Vagina (tissue), 2 donors: ENCODE data around the gene OR10A6.

Experiments used
- POLR2A ChIP-seq, 2 donors: fragments of 450-650 bp; IDR thresholded peaks; one replicate each; pipeline ENCODE4 v1.6.1; 2017; ENCODE audit warnings: antibody characterized with exemption in 2 of 2, mild to moderate bottlenecking in 2 of 2, moderate library complexity in 2 of 2
- POLR2AphosphoS5 ChIP-seq, 2 donors: sonication (generic); formaldehyde crosslinking; IDR thresholded peaks; one replicate each; pipeline ENCODE4 v1.9.0; 2017; ENCODE audit warnings: antibody characterized with exemption in 2 of 2, mild to moderate bottlenecking in 2 of 2, low read depth in 1 of 2; ENCODE audit not compliant: insufficient read depth in 1 of 2
- TF ChIP-seq, protein P1 (sequence below), 3 experiments: fragments of 450-650 bp in 2 of 3; fragments of 200-600 bp in 1 of 3; sonication (generic) in 1 of 3; IDR thresholded peaks; one replicate each; pipeline ENCODE4 v1.5.1; 2017 to 2019; ENCODE audit warnings: antibody characterized with exemption in 3 of 3, mild to moderate bottlenecking in 2 of 3, moderate library complexity in 2 of 3

DNA sequence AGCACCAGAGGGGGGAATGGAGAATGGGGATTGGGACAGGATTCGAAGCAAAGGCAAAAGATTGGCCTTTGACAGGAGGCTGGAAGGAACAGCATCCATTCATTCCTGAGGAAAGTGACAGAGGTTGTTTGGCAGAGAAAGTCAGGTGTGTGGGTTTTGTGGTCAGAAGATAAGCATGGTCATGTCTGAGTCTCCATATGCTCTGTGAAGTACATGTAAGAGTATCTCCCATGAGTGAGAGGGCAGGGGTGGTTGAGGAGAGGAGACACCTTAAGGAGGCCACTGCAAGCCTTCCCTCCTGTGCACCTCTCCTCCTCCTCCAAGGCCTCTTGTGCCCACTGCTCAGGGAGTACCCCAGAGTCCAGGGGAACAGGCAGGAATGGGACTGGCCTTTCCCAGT is 36.0 kb upstream of the OR10A6 start:
- no peak for TF ChIP-seq POLR2A (IDR thresholded peaks at IDR 0.05)
- TF ChIP-seq, protein P1, sequence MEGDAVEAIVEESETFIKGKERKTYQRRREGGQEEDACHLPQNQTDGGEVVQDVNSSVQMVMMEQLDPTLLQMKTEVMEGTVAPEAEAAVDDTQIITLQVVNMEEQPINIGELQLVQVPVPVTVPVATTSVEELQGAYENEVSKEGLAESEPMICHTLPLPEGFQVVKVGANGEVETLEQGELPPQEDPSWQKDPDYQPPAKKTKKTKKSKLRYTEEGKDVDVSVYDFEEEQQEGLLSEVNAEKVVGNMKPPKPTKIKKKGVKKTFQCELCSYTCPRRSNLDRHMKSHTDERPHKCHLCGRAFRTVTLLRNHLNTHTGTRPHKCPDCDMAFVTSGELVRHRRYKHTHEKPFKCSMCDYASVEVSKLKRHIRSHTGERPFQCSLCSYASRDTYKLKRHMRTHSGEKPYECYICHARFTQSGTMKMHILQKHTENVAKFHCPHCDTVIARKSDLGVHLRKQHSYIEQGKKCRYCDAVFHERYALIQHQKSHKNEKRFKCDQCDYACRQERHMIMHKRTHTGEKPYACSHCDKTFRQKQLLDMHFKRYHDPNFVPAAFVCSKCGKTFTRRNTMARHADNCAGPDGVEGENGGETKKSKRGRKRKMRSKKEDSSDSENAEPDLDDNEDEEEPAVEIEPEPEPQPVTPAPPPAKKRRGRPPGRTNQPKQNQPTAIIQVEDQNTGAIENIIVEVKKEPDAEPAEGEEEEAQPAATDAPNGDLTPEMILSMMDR (IDR thresholded peaks at IDR 0.05): no peak
- no peak for TF ChIP-seq POLR2AphosphoS5 (IDR thresholded peaks at IDR 0.05; ENCODE audit: insufficient read depth in 1 of 2, low read depth in 1 of 2)
